ENCODE measurements around the gene PON3. TPM values are rescaled to one million over a fixed set of nuclear protein-coding genes. Genes with fewer than 3 reads are reported as not detected.

PON3 gene
- 1 to 10 TPM in 1 of 4 donors, under 1 TPM in 2, not detected in 1; 0.31 to 2.3 (median 0.59) TPM for total RNA-seq

DNA sequence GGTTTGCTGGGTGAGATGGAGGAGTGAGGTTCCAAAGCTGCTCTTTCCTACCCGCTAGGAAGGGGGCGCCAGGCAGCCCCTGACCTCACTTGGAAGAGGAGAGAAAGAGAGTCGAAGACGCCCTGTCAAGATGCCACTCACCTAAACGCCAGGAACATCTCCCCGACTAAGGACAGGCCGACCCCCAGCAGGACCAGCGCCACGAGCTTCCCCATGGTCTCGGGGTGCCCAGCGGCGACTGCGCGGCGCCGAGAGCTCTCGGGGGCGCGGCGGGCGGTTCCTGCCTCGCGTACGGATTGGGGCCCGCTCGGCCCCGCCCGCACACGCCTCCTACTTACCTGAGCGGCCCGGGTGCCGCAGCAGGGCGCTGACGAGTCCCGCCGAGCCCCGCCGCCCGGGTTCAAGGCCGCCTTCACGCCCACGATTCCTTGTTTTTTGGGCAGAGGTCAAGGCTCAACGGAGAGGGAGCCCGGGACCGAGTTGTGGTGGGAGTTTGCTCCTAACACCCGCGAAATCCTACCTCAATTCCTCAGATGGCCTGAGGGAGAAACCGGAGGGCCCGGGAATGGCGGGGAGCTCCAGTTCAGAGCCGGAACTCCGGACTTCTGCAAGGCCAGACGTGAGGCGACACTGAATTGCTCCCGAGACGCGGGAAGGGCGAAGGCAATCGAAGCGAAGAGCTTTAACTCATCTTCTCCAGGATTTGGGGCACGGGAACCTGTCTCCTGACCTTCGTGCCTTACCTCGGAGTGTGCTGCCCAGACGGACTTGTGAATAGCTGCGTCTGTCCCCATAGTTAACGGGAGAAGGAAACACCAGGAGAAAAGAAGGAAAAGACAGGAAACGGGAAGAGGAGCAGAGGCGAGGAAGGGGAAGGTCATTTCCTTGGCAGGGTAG lies at the start of gene PON3:
TSS of gene PON3 (minus strand) at position 240 of the 897 bp plus-strand sequence. CDS start at position 215, 25 bp downstream.
- 19 to 25% methylated on average over 5 to 21 of the region's 68 CpGs for WGBS, 2 donors (ENCODE audit: low coverage in 1 of 2)
- TF ChIP-seq, protein P1, sequence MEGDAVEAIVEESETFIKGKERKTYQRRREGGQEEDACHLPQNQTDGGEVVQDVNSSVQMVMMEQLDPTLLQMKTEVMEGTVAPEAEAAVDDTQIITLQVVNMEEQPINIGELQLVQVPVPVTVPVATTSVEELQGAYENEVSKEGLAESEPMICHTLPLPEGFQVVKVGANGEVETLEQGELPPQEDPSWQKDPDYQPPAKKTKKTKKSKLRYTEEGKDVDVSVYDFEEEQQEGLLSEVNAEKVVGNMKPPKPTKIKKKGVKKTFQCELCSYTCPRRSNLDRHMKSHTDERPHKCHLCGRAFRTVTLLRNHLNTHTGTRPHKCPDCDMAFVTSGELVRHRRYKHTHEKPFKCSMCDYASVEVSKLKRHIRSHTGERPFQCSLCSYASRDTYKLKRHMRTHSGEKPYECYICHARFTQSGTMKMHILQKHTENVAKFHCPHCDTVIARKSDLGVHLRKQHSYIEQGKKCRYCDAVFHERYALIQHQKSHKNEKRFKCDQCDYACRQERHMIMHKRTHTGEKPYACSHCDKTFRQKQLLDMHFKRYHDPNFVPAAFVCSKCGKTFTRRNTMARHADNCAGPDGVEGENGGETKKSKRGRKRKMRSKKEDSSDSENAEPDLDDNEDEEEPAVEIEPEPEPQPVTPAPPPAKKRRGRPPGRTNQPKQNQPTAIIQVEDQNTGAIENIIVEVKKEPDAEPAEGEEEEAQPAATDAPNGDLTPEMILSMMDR (IDR thresholded peaks at IDR 0.05) = peak in 1 of 4 experiments; percentile 23
- TF ChIP-seq POLR2AphosphoS5 (IDR thresholded peaks at IDR 0.05) = no peak
- H3K36me3 ChIP-seq = no peaks in the 10 kb centered on the region
- peak within 1 kb of the TSS; percentile 28 to 58 for H3K4me3 ChIP-seq
- H3K27me3 ChIP-seq = peaks cover 31% of the 10 kb centered on the region
- H3K9me3 ChIP-seq = no peaks in the 10 kb centered on the region
- ATAC-seq = peak; percentile 57
- peaks cover 0 to 12% (median 3%) of the 10 kb centered on the region in 3 donors for H3K4me1 ChIP-seq
- H3K27ac ChIP-seq = peak within 1 kb of the TSS in 1 of 4 donors; percentile 25

DNA sequence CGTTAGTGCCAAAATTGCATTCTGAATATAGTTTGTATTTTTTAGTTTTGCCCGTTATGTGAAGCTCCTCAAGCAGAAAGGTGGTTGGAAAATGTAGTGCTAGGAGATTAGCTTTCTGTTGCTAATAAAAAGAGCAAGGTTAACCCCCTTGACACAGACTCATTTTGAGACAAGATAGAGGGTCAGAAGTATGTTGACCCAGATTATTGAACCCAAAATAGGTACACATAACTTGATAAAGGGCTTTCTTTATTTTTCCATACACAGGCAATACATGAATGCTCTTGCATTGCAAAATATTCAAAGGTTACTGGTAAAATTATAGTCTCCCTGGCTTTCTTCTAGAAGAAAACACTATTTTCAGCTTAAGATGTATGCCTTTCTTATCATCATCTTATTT lies 48.6 kb upstream of the PON3 start:
- Histone ChIP-seq H3K27me3 (no peaks in the 10 kb centered on the region), H3K27ac (no peak overlapping the region), H3K4me1 (no peaks in the 10 kb centered on the region), H3K36me3 (no peaks in the 10 kb centered on the region), H3K9me3 (no peaks in the 10 kb centered on the region), H3K4me3 (no peak overlapping the region)
- TF ChIP-seq EP300 (IDR thresholded peaks at IDR 0.05) = no peak
- TF ChIP-seq, protein P1 (IDR thresholded peaks at IDR 0.05) = no peak
- TF ChIP-seq POLR2A (IDR thresholded peaks at IDR 0.05) = no peak
- TF ChIP-seq POLR2AphosphoS5 (IDR thresholded peaks at IDR 0.05) = no peak
- no peak for ATAC-seq
- WGBS, 2 donors (ENCODE audit: low coverage in 1 of 2) = 50 to 80% methylated on average over 1 of the region's 2 CpGs

DNA sequence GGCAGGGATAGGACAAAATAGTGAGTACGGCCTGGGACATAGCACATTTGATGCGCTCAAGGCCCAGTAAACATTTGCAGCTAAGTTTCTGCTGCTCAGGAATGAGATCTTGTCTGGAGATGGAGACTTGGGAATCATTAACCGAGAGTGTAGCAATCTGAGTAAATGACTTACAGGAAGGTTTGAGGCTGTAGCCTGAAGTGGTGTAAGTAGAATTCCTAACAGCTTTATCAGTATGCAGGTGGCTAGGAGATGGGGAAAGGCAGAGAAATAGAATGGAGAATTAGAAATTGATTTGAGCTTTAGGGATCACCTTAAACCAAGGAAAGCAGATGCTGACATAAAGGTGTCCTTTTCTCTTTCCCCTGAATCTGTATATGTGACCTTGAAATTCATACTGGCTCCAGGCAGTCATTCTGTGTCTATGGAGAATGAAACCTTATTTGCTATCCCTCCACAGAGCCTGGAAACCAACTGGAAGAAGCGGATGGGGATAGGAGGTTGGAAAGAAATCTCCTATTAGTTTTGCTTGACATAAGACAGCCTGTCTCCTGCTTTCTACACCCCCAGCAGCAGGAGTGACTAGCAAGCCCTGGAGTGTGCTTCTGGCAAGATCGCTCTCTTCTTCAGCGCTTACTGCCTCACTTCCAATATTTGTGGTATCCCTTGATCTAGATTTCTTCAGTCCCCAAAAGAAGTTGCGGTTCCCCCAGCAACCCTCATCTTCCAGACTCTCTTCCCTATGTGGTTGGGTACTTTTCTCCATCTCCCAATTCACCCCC lies 45.1 kb upstream of the PON3 start:
- no peak for ATAC-seq
- H3K27ac ChIP-seq = no peak overlapping the region
- TF ChIP-seq EP300 (IDR thresholded peaks at IDR 0.05) = no peak
- TF ChIP-seq POLR2A (IDR thresholded peaks at IDR 0.05) = no peak
- no peak for TF ChIP-seq POLR2AphosphoS5 (IDR thresholded peaks at IDR 0.05)
- TF ChIP-seq, protein P1 (IDR thresholded peaks at IDR 0.05) = no peak
- 81 to 95% methylated on average over 4 to 7 of the region's 7 CpGs for WGBS, 2 donors (ENCODE audit: low coverage in 1 of 2)
- no peaks in the 10 kb centered on the region for H3K4me1 ChIP-seq
- H3K36me3 ChIP-seq = no peaks in the 10 kb centered on the region
- no peaks in the 10 kb centered on the region for H3K9me3 ChIP-seq
- no peak overlapping the region for H3K4me3 ChIP-seq
- no peaks in the 10 kb centered on the region for H3K27me3 ChIP-seq

DNA sequence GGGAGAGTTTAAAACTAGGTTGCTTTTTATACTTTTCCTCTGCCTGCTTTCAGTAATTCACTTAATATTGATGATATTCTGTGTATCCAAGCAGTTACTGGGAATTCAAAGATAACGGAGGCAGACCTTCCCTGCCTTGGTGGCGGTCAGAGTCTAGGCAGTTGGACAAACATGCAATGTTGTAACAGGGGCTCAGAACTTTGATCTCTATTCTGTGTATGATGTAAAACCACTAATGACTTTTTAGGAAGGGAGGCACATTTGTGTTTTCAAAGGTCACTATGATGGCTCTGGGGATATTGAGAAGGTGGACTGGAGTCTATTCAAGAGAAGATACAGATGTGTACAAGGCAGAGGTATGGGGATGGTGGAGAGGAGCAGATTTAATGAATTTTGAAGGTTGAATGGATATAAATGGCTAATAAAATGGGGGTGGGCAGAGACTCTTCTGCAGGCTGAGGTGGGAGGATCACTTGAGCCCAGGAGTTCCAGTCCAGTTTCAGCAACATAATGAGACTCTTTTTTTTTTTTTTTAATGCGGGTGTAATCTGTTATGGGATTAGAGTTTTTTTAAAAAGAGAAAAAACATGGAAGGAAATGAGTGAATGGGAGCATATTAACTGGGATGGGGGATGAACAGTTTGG lies 44.3 kb upstream of the PON3 start:
- no peak for ATAC-seq
- H3K9me3 ChIP-seq = no peaks in the 10 kb centered on the region
- WGBS, 2 donors (ENCODE audit: low coverage in 1 of 2) = 84 to 100% methylated on average over 2 to 3 of the region's 3 CpGs
- no peaks in the 10 kb centered on the region for H3K27me3 ChIP-seq
- H3K4me1 ChIP-seq = peaks cover 0 to 2% (median 0%) of the 10 kb centered on the region in 3 donors
- H3K4me3 ChIP-seq = no peak overlapping the region
- H3K36me3 ChIP-seq = no peaks in the 10 kb centered on the region
- no peak overlapping the region for H3K27ac ChIP-seq
- TF ChIP-seq POLR2A (IDR thresholded peaks at IDR 0.05) (no peak), POLR2AphosphoS5 (IDR thresholded peaks at IDR 0.05) (no peak), EP300 (IDR thresholded peaks at IDR 0.05) (no peak)
- TF ChIP-seq, protein P1 (IDR thresholded peaks at IDR 0.05) = no peak

Data from gastroesophageal sphincter (tissue), 4 donors.